GM12891 (cell line): ENCODE data around the gene CRK.

Experiments
- PAX5 ChIP-seq: IDR thresholded peaks from 2 replicates; pipeline ENCODE4 v1.6.1; 2011; ENCODE audit warnings: low read length, moderate library complexity, mild to moderate bottlenecking; ENCODE audit not compliant: insufficient read depth, severe bottlenecking
- POLR2A ChIP-seq: IDR thresholded peaks from 2 replicates; pipeline ENCODE4 v1.6.1; 2011; ENCODE audit warnings: low read depth, low read length, control low read depth
- POLR2AphosphoS5 ChIP-seq: IDR thresholded peaks from 2 replicates; pipeline ENCODE4 v1.6.1; 2011; ENCODE audit warnings: low read depth, low read length, control low read depth
- POU2F2 ChIP-seq: IDR thresholded peaks from 2 replicates; pipeline ENCODE4 v1.6.1; 2011; ENCODE audit warnings: low read depth, mild to moderate bottlenecking, control low read depth, low read length, moderate library complexity
- SPI1 ChIP-seq: IDR thresholded peaks from 2 replicates; pipeline ENCODE4 v1.6.1; 2011; ENCODE audit warnings: low read depth, low read length, control low read depth
- TAF1 ChIP-seq: IDR thresholded peaks from 2 replicates; pipeline ENCODE4 v1.6.1; 2011; ENCODE audit warnings: low read depth, low read length, control low read depth

GRCh38 chr17:1377334-1377733 is 78.7 kb downstream of the CRK start:
- TF ChIP-seq POLR2A (no peak), POLR2AphosphoS5 (no peak), TAF1 (no peak), POU2F2 (no peak), SPI1 (no peak), PAX5 (no peak)
